OCI-LY1 (cell line): ENCODE measurements around the gene KRT78.

Experiments
- EZH2 ChIP-seq: fragments of 200-600 bp; sonication (generic), shearing (Covaris generic); IDR thresholded peaks from 2 replicates; pipeline ENCODE4 v1.8.0; 2017; ENCODE audit warnings: borderline replicate concordance, mixed run types, mild to moderate bottlenecking, antibody characterized with exemption, low read length, moderate library complexity, mixed read lengths
- TF ChIP-seq, protein P1 (sequence below): fragments of 200-600 bp; sonication (generic), shearing (Covaris generic); IDR thresholded peaks from 2 replicates; pipeline ENCODE4 v1.5.1; 2017; ENCODE audit warnings: mild to moderate bottlenecking, antibody characterized with exemption, low read length, moderate library complexity, mixed read lengths

DNA sequence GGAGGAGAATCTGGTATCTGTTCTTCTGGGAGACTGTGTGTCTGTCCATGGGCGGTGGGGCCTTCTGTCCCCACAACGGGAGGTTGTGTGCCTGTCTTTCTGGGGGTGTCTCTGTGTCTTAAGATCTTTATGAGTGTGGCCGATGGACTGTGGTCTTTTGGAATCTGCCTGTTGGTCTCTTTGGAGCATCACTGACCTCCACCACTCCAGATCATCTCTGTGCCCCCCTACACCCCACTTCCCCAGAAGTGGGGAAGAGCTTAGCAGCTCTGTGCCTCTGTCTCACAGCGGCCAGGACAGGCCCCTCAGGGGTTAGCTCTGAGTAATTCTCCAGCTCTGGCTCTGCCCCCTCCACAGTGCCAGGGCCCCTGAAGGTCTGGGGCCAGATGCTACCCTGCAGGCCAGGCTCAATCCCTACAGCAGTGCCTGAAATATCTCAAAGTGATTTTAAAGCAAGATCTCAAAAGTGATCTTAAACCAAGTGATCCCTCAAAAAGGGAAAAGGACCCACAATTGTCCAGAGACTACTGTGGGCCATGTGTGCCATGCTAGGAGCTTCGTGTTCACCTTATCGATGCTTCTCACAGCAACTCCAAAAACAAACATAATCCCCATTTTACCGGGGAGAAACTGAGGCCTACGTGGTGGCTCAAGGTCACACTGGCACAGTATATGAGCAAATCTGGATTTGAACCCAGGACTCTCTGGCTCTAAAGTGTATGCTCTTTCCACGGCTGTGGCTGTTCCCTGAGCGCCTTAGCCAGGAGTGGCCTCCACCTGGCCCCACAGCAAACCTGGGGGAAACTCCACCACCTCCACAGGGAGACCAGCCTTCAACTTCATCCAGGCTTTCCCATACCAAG is 26.0 kb upstream of the KRT78 start:
- TF ChIP-seq, protein P1, sequence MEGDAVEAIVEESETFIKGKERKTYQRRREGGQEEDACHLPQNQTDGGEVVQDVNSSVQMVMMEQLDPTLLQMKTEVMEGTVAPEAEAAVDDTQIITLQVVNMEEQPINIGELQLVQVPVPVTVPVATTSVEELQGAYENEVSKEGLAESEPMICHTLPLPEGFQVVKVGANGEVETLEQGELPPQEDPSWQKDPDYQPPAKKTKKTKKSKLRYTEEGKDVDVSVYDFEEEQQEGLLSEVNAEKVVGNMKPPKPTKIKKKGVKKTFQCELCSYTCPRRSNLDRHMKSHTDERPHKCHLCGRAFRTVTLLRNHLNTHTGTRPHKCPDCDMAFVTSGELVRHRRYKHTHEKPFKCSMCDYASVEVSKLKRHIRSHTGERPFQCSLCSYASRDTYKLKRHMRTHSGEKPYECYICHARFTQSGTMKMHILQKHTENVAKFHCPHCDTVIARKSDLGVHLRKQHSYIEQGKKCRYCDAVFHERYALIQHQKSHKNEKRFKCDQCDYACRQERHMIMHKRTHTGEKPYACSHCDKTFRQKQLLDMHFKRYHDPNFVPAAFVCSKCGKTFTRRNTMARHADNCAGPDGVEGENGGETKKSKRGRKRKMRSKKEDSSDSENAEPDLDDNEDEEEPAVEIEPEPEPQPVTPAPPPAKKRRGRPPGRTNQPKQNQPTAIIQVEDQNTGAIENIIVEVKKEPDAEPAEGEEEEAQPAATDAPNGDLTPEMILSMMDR: no peak
- no peak for TF ChIP-seq EZH2
